HepG2 (cell line): ENCODE data around the gene FSCN2. TPM values are rescaled to one million over a fixed set of nuclear protein-coding genes. Genes with fewer than 3 reads are reported as not detected.

Source experiments
- ATAC-seq: fragments of 200-7000 bp; cut with Tn5 transposase; 3 replicates; pipeline ENCODE4 v1.9.1; 2020; ENCODE audit warnings: mild to moderate bottlenecking, moderate library complexity
- BruUV-seq: library from RNA; stranded (reverse); fragments of 400-500 nt; replicated peaks from 2 replicates; lab custom pipeline; 2021; lab: Mats Ljungman, UMichigan
- CTCF ChIA-PET: fragments of 300-600 bp; formaldehyde crosslinking; extraction: SDS; loops from one replicate; lab custom pipeline; 2021; ENCODE audit warnings: low total read pairs, inconsistent platforms, low intra/inter-chr PET ratio; lab: Yijun Ruan, JAX
- POLR2A ChIA-PET: fragments of 350-600 bp; sonication (Branson Sonifier 250); formaldehyde crosslinking; loops from one replicate; lab custom pipeline; 2020; ENCODE audit warnings: antibody characterized with exemption, inconsistent platforms; lab: Yijun Ruan, JAX
- DNase-seq: peaks from one replicate; pipeline ENCODE4 v3.0.0-alpha.2; 2015; ENCODE audit warnings: low spot score
- FAIRE-seq: peaks from 3 replicates; lab custom pipeline; 2011; peaks lifted over from hg19 to GRCh38; lab: Jason Lieb, UNC
- H2AFZ ChIP-seq: one replicate; pipeline ENCODE4 v1.6.1; 2011; ENCODE audit warnings: low read length, inconsistent platforms
- H3K27ac ChIP-seq: fragments of 300-600 bp; 3 replicates; pipeline ENCODE4 v1.8.0; 2011; ENCODE audit warnings: mixed run types, mild to moderate bottlenecking, mixed read lengths, low read length, inconsistent platforms; ENCODE audit not compliant: insufficient read depth; ENCODE audit errors: extremely low read length
- H3K27me3 ChIP-seq, 2 experiments: fragments of 200-600 bp in 1 of 2; 2 replicates in 1 of 2; 3 replicates in 1 of 2; pipeline versions ENCODE4 v1.6.0 to v1.8.0; 2011; ENCODE audit warnings: low read length in 2 of 2, mild to moderate bottlenecking in 2 of 2, moderate library complexity in 2 of 2, inconsistent platforms in 1 of 2; ENCODE audit not compliant: insufficient read depth in 2 of 2, control insufficient read depth in 1 of 2
- H3K36me3 ChIP-seq, 2 experiments: fragments of 200-600 bp in 1 of 2; replicated peaks in 1 of 2; 2 replicates in 1 of 2; 3 replicates in 1 of 2; pipeline versions ENCODE4 v1.5.1 to v1.8.0; 2011; ENCODE audit warnings: low read length in 2 of 2, inconsistent platforms in 1 of 2; ENCODE audit not compliant: insufficient read depth in 2 of 2, control insufficient read depth in 1 of 2
- H3K4me1 ChIP-seq: 2 replicates; pipeline ENCODE4 v1.5.1; 2012; ENCODE audit warnings: low read length, inconsistent platforms; ENCODE audit not compliant: insufficient read depth
- H3K4me2 ChIP-seq: 2 replicates; pipeline ENCODE4 v1.6.0; 2011; ENCODE audit warnings: low read depth, low read length, inconsistent platforms
- H3K4me3 ChIP-seq, 3 experiments: fragments of 200-600 bp in 1 of 3; sonication (generic), shearing (Covaris generic) in 1 of 3; replicated peaks in 1 of 3; 2 replicates each; pipeline ENCODE4 v1.5.1; 2011 to 2016; ENCODE audit warnings: low read length in 3 of 3, inconsistent platforms in 2 of 3, low read depth in 2 of 3, mild to moderate bottlenecking in 2 of 3, control low read depth in 1 of 3, mixed read lengths in 1 of 3; ENCODE audit not compliant: insufficient read depth in 1 of 3
- H3K79me2 ChIP-seq: one replicate; pipeline ENCODE4 v1.6.1; 2011; ENCODE audit warnings: low read length, inconsistent platforms; ENCODE audit not compliant: insufficient read depth
- H3K9ac ChIP-seq: 2 replicates; pipeline ENCODE4 v1.6.0; 2011; ENCODE audit warnings: mild to moderate bottlenecking, low read depth, low read length, inconsistent platforms; ENCODE audit not compliant: insufficient read depth
- H3K9me3 ChIP-seq: 2 replicates; pipeline ENCODE4 v1.5.1; 2012; ENCODE audit warnings: mild to moderate bottlenecking, low read length
- H4K20me1 ChIP-seq: 2 replicates; pipeline ENCODE4 v1.6.0; 2011; ENCODE audit warnings: inconsistent platforms, mild to moderate bottlenecking, low read length, moderate library complexity; ENCODE audit not compliant: insufficient read depth
- AGO1 ChIP-seq: fragments of 200-400 bp; formaldehyde crosslinking; IDR thresholded peaks from 2 replicates; pipeline ENCODE4 v1.6.1; 2017; ENCODE audit warnings: mild to moderate bottlenecking, low read depth, low read length, moderate library complexity; ENCODE audit not compliant: poor library complexity, severe bottlenecking
- DMAP1 ChIP-seq: IDR thresholded peaks from 2 replicates; pipeline ENCODE4 v1.6.1; 2016
- ELF3 ChIP-seq: IDR thresholded peaks from 2 replicates; pipeline ENCODE4 v1.6.1; 2016; ENCODE audit warnings: missing genetic modification reagents, missing compliant biosample characterization
- EP300 ChIP-seq, 3 experiments: sonication (generic) in 1 of 3; formaldehyde crosslinking in 1 of 3; IDR thresholded peaks; 2 replicates each; pipeline versions ENCODE4 v1.5.1 to v1.6.1; 2011 to 2020; ENCODE audit warnings: low read depth in 2 of 3, low read length in 2 of 3, borderline replicate concordance in 1 of 3, improper control_type of control experiment in 1 of 3, mild to moderate bottlenecking in 1 of 3, missing genetic modification reagents in 1 of 3, moderate library complexity in 1 of 3
- FOXA1 ChIP-seq, 2 experiments: fragments of 450-650 bp in 1 of 2; sonication (generic) in 1 of 2; formaldehyde crosslinking in 1 of 2; IDR thresholded peaks; 2 replicates each; pipeline versions ENCODE4 v1.4.0 to v1.6.1; 2016 to 2020; ENCODE audit warnings: missing genetic modification reagents in 1 of 2
- FOXP1 ChIP-seq, 2 experiments: fragments of 450-650 bp in 1 of 2; IDR thresholded peaks; 2 replicates each; pipeline ENCODE4 v1.6.1; 2017 to 2018; ENCODE audit warnings: antibody characterized with exemption in 1 of 2
- HNF4G ChIP-seq, 2 experiments: sonication (generic) in 1 of 2; formaldehyde crosslinking in 1 of 2; IDR thresholded peaks; 2 replicates each; pipeline versions ENCODE4 v1.4.0 to v1.6.1; 2011 to 2020; ENCODE audit warnings: borderline replicate concordance in 2 of 2, low read depth in 2 of 2, mild to moderate bottlenecking in 2 of 2, low read length in 1 of 2, missing genetic modification reagents in 1 of 2, moderate library complexity in 1 of 2
- KDM2A ChIP-seq: sonication (generic); formaldehyde crosslinking; IDR thresholded peaks from 2 replicates; pipeline ENCODE4 v1.4.0; 2020; ENCODE audit warnings: low read depth, missing genetic modification reagents, borderline replicate concordance
- MXI1 ChIP-seq: IDR thresholded peaks from 3 replicates; pipeline ENCODE4 v1.6.1; 2012; ENCODE audit warnings: low read depth, low read length, inconsistent platforms, borderline replicate concordance
- ONECUT2 ChIP-seq: sonication (generic); formaldehyde crosslinking; IDR thresholded peaks from 2 replicates; pipeline ENCODE4 v1.4.0; 2020; ENCODE audit warnings: missing genetic modification reagents
- RBFOX2 ChIP-seq: fragments of 200-400 bp; formaldehyde crosslinking; IDR thresholded peaks from 2 replicates; pipeline ENCODE4 v1.6.1; 2017; ENCODE audit warnings: low read depth, mild to moderate bottlenecking, low read length
- RBM39 ChIP-seq: fragments of 200-400 bp; formaldehyde crosslinking; IDR thresholded peaks from one replicate; pipeline ENCODE4 v1.6.1; 2018; ENCODE audit warnings: antibody characterized with exemption, mild to moderate bottlenecking, low read depth, low read length; ENCODE audit not compliant: poor library complexity, severe bottlenecking
- SKI ChIP-seq: fragments of 450-650 bp; IDR thresholded peaks from one replicate; pipeline ENCODE4 v1.6.1; 2018; ENCODE audit warnings: mild to moderate bottlenecking; ENCODE audit not compliant: partially characterized antibody
- SOX5 ChIP-seq: IDR thresholded peaks from 2 replicates; pipeline ENCODE4 v1.6.1; 2016; ENCODE audit warnings: borderline replicate concordance
- THAP11 ChIP-seq: IDR thresholded peaks from 2 replicates; pipeline ENCODE4 v1.6.1; 2016; ENCODE audit warnings: missing biosample characterization, missing genetic modification reagents
- ZBTB38 ChIP-seq: sonication (generic); formaldehyde crosslinking; IDR thresholded peaks from 2 replicates; pipeline ENCODE4 v1.5.1; 2020; ENCODE audit warnings: mild to moderate bottlenecking, missing genetic modification reagents
- ZNF331 ChIP-seq: sonication (generic); formaldehyde crosslinking; IDR thresholded peaks from 2 replicates; pipeline ENCODE4 v1.4.0; 2020; ENCODE audit warnings: missing genetic modification reagents
- ZNF614 ChIP-seq: IDR thresholded peaks from 2 replicates; pipeline ENCODE4 v1.6.1; 2018; ENCODE audit warnings: missing biosample characterization, missing genetic modification reagents, inconsistent platforms, borderline replicate concordance
- WGBS: methylation state at CpG from one replicate; pipeline ENCODE4 v1.1.6; 2017; ENCODE audit warnings: low lambda C conversion rate; 5-methylcytosine and 5-hydroxymethylcytosine counted together
- in situ Hi-C: cut with HindIII; loops from 2 replicates; pipeline ENCODE4 v1.10.0; 2017; ENCODE audit warnings: low pct_unique_long_range_greater_than_20kb; ENCODE audit not compliant: extremely low pct_ligation_motif_present
- intact Hi-C: fragments of 100-400 bp; cut with micrococcal nuclease; formaldehyde crosslinking; loops from one replicate; pipeline ENCODE4 v1.10.0; 2022; ENCODE audit not compliant: unreplicated experiment
- polyA plus RNA-seq, 8 experiments: library from polyadenylated mRNA; depleted of rRNA in 3 of 8; stranded (reverse) in 7 of 8; unstranded in 1 of 8; fragments of >200 nt; fragmentation: Illumina TruSeq in 4 of 8; extraction: Trizol in 4 of 8; gene quantifications; 2 replicates each; pipeline versions ENCODE4 v1.2.1 to v1.2.3, GENCODE V29; 2011 to 2016; ENCODE audit warnings: low read depth in 4 of 8, missing spikeins in 1 of 8, mixed read lengths in 1 of 8; ENCODE audit not compliant: insufficient read depth in 1 of 8
- total RNA-seq, 5 experiments: library from RNA; depleted of rRNA; stranded (reverse); fragments of >200 nt; fragmentation: Illumina TruSeq; extraction: Trizol; gene quantifications; 2 replicates each; pipeline ENCODE4 v1.2.3, GENCODE V29; 2016; ENCODE audit warnings: low read depth in 1 of 5
- TF ChIP-seq, protein P1 (sequence below): IDR thresholded peaks from 2 replicates; pipeline ENCODE4 v1.6.1; 2016; ENCODE audit warnings: mild to moderate bottlenecking

Gene FSCN2
- total and polyA plus RNA-seq, 2 of the 13 experiments (the other 11 are each of a cell fraction or from before 2014, with no cell fraction given), result 0.09 TPM; not detected in 1

DNA sequence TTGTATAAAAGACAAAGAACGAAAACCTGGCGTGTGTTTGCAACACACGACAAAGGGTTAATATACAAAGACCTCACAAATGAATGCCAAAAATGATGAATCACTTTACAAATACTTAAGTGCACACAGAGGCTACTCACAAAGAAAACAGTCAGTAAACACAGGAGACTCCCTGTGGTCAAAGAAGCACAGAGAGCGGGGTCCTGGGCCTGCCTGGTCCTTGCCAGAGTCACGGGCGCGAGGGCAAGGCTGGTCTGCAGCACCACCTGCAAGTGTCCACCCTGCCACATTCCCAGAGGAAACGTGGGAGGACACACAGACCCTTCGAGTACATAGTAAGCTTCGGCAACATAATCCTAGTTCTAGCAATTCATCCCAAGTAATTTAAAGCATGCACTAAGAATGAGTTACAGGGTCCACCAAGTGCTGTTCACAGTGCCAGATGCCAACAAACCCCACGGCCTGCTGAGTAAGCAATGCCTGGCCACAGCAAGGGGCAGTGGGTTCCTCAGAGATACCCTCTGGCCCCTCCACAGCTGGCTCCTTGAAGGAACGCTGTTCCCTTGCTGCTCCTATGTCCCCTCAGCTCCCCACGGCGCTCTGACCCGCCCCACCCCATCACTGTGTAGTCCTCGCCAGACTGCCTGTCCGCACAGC is 48.6 kb downstream of the FSCN2 start:
- no peaks in the 10 kb centered on the region for H3K27me3 ChIP-seq
- 45% methylated on average over 16 of the region's 17 CpGs for WGBS
- H3K4me2 ChIP-seq, result peak overlapping the region; percentile 71
- POLR2A ChIA-PET, result interaction anchor here (0.9 to 3.4 kb wide), 4 partner anchors 24 to 89 kb away, joined by 3 to 17 read pairs (median 4); partner anchors contain the start of gene FAAP100
- no peaks in the 10 kb centered on the region for H3K9me3 ChIP-seq
- CTCF ChIA-PET, result no interaction called here
- in situ Hi-C loops (no loop called here), intact Hi-C loops (loop anchor here (2.0 kb wide), 1 partner anchor 24 kb away; the partner anchor contains the start of gene FAAP100)
- H3K27ac ChIP-seq, result peak overlapping the region; percentile 77
- ATAC-seq (peak; percentile 86), FAIRE-seq (peak; percentile 52), DNase-seq (peak; percentile 89)
- peak overlapping the region; percentile 63 for H3K9ac ChIP-seq
- H4K20me1 ChIP-seq, result no peaks in the 10 kb centered on the region; the same call in 1 of the 2 replicates
- H3K79me2 ChIP-seq, result peaks cover 14% of the 10 kb centered on the region
- H3K4me1 ChIP-seq, result peaks cover 34% of the 10 kb centered on the region
- H3K4me3 ChIP-seq, result peak overlapping the region in 2 of 3 experiments; percentile 45 to 56; a peak in 5 of 6 replicates
- H2AFZ ChIP-seq, result no peak overlapping the region
- peaks cover 19 to 51% of the 10 kb centered on the region in 2 experiments for H3K36me3 ChIP-seq
- BruUV-seq, result no TSS peak
- TF ChIP-seq FOXA1 (IDR thresholded peaks at IDR 0.05) (0 out of 2 replicates have a peak, but pooled peaks have one; percentile 17), FOXA1 (CRISPR knock-in tag; IDR thresholded peaks at IDR 0.05) (peak; percentile 75), RBM39 (peak; percentile 25), AGO1 (no peak), ONECUT2 (no peak), DMAP1 (0 out of 2 replicates have a peak, but pooled peaks have one; percentile 20), ZNF614 (no peak; the same call in 1 of the 2 replicates), RBFOX2 (0 out of 2 replicates have a peak, but pooled peaks have one; percentile 28), ZBTB38 (CRISPR knock-in tag) (peak; percentile 62), THAP11 (CRISPR knock-in tag) (peak; percentile 39), KDM2A (CRISPR knock-in tag) (peak; percentile 46; the same call in 1 of the 2 replicates), SOX5 (CRISPR knock-in tag) (peak; percentile 69; the same call in 1 of the 2 replicates), HNF4G (IDR thresholded peaks at IDR 0.05; ENCODE audit: borderline replicate concordance, low read depth, low read length) (peak; percentile 29; the same call in 1 of the 2 replicates), HNF4G (CRISPR knock-in tag; IDR thresholded peaks at IDR 0.05; ENCODE audit: borderline replicate concordance, low read depth) (no peak), FOXP1 (IDR thresholded peaks at IDR 0.05) (no peak), FOXP1 (CRISPR knock-in tag; IDR thresholded peaks at IDR 0.05) (peak; percentile 92), EP300 (IDR thresholded peaks at IDR 0.05; ENCODE audit: low read depth in 2 of 2, low read length in 2 of 2) (peak in 1 of 2 experiments; percentile 73; a peak in 2 of 4 replicates), EP300 (CRISPR knock-in tag; IDR thresholded peaks at IDR 0.05; ENCODE audit: borderline replicate concordance) (no peak), MXI1 (peak; percentile 20; the same call in 1 of the 3 replicates), ELF3 (CRISPR knock-in tag) (peak; percentile 69), SKI (no peak), ZNF331 (CRISPR knock-in tag) (0 out of 2 replicates have a peak, but pooled peaks have one; percentile 12)
- TF ChIP-seq, protein P1, sequence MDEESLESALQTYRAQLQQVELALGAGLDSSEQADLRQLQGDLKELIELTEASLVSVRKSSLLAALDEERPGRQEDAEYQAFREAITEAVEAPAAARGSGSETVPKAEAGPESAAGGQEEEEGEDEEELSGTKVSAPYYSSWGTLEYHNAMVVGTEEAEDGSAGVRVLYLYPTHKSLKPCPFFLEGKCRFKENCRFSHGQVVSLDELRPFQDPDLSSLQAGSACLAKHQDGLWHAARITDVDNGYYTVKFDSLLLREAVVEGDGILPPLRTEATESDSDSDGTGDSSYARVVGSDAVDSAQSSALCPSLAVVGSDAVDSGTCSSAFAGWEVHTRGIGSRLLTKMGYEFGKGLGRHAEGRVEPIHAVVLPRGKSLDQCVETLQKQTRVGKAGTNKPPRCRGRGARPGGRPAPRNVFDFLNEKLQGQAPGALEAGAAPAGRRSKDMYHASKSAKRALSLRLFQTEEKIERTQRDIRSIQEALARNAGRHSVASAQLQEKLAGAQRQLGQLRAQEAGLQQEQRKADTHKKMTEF (CRISPR knock-in tag), result peak; percentile 25; the same call in 1 of the 2 replicates
